K562 treated with DMSO at 1 percent for 48 hours (cell line): Measurements from ENCODE around the gene CAPZA1. TPM values are rescaled to one million over a fixed set of nuclear protein-coding genes. Genes with fewer than 3 reads are reported as not detected.

Experiments used
- total RNA-seq: library from RNA; unstranded; fragments of 300-600 nt; gene quantifications from 2 replicates; pipeline ENCODE4 v1.2.3, GENCODE V29; 2022; ENCODE audit warnings: low replicate concordance; ENCODE audit errors: extremely low read depth

Gene CAPZA1
- total RNA-seq = not detected in 2 replicates

GRCh38 chr1:112619518-112620376 is at the start of gene CAPZA1:
Gene CAPZA1, plus strand, starts transcription at chr1:112619832. Its CDS starts 13 bp downstream, at chr1:112619845.

GRCh38 chr1:112618721-112619517 is 713 bp upstream of the CAPZA1 start, which contains the start of gene ST7L:
Gene ST7L, minus strand, starts transcription at chr1:112619141. Its CDS starts 28 bp downstream, at chr1:112619113.

DNA sequence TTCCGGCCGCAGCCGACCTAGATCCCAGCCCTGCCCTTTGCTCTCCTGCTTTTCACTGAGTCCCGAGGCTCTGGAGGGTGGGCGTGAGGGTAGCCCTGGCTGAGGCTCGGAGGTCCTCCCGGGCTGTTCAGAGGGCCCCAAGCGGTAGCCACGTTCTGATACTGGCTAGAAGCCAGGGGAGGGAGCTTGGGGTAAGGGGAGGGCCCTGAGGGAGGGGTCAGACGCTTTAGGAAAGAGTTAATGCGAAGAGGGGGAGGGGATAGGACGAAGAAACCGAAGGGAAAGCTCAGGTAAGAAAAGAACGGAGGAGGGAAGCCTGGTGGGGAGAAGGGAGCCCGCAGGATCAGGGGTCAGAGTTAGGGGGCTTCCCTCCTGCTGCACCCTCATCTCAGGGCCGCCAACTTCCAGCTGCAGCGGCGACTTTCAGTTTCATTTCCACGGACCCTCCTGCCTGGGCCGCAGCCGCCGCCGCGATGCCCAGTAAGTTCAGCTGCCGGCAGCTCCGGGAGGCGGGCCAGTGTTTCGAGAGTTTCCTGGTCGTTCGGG is 54.9 kb downstream of the CAPZA1 start, which contains the start of gene MOV10:
Gene MOV10, plus strand, starts transcription at position 220 of the 546 bp plus-strand sequence. Its CDS starts 254 bp downstream, at position 474.

DNA sequence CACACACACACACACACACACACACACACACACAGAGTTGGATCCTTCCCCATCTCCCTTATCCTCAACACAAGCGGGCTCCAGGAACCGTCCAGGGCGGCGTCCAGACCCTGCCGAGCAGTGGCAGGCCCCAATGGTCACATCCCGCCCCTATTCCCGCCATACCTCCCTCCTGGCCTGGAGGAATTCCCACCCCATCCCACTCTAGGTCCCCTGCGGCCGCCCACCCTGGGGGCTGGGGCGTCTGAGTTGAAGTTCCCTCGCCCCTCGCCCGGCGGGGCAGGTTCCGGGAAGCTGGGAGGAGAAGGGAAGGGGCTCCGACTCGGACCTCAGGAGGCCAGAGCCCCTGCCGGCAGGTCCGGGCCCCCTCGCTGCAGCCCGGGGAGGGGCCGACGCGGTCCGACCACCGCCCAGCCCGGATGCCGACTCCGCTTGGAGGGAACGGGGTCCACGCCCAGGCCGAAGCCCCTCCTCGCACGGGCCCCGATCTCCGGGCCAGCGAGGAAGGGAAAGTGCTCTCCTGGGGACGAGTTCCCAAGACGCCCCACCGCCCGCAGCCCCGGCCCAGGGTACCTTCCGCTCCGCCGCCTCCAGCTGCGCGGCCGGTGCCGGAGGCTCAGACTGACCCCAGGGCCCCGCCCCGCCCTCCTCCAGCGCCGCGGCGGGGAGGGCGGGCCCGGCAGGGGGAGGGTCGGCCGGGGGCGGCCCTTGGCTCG is 87.0 kb downstream of the CAPZA1 start, which contains the start of gene RHOC:
Gene RHOC, minus strand, starts transcription at position 623 of the 716 bp plus-strand sequence. CDS start 3,328 bp downstream, outside the sequence.

GRCh38 chr1:112715264-112716053 is 95.8 kb downstream of the CAPZA1 start, which contains the start of gene PPM1J:
Gene PPM1J, minus strand, starts transcription at chr1:112715332. Its CDS starts 31 bp downstream, at chr1:112715301.

Other genes starting within 250 kb of the CAPZA1 start
- not detected in 2 replicates for gene CTTNBP2NL, start 223.6 kb upstream of the CAPZA1 start, total RNA-seq
- gene WNT2B, start 110.9 kb upstream of the CAPZA1 start, total RNA-seq = not detected in 2 replicates
- not detected in 2 replicates for gene ST7L, start 691 bp upstream of the CAPZA1 start, total RNA-seq
- 109 TPM in 1 of 2 replicates, not detected in the other for gene MOV10, start 54.8 kb downstream of the CAPZA1 start, total RNA-seq
- gene RHOC, start 87.3 kb downstream of the CAPZA1 start, total RNA-seq = not detected in 2 replicates
- not detected in 2 replicates for gene PPM1J, start 95.5 kb downstream of the CAPZA1 start, total RNA-seq